Measurements from ENCODE around the gene RERE.

GRCh38 chr1:8441426-8441825 lies 376.0 kb downstream of the RERE start:
- TF ChIP-seq JUN (CRISPR knock-in tag; IDR thresholded peaks at IDR 0.05), result no peak
- TF ChIP-seq MAX (CRISPR knock-in tag; IDR thresholded peaks at IDR 0.05), result no peak
- TF ChIP-seq ZBTB21 (CRISPR knock-in tag; IDR thresholded peaks at IDR 0.05; ENCODE audit: borderline replicate concordance), result no peak
- no peak for TF ChIP-seq CTCF (IDR thresholded peaks at IDR 0.05)
- TF ChIP-seq ZNF138 (CRISPR knock-in tag; conservative IDR thresholded peaks at IDR 0.05), result no peak
- no peak for TF ChIP-seq ZSCAN18 (CRISPR knock-in tag; IDR thresholded peaks at IDR 0.05)
- TF ChIP-seq ATF1 (CRISPR knock-in tag; IDR thresholded peaks at IDR 0.05), result no peak
- TF ChIP-seq NR3C1 (CRISPR knock-in tag; conservative IDR thresholded peaks at IDR 0.05; ENCODE audit: low read depth), result no peak
- TF ChIP-seq NFYB (CRISPR knock-in tag; conservative IDR thresholded peaks at IDR 0.05; ENCODE audit: low read depth), result no peak
- TF ChIP-seq PREB (CRISPR knock-in tag; IDR thresholded peaks at IDR 0.05; ENCODE audit: borderline replicate concordance), result no peak
- TF ChIP-seq ATF3 (CRISPR knock-in tag; conservative IDR thresholded peaks at IDR 0.05), result no peak
- no peak for TF ChIP-seq ZNF121 (CRISPR knock-in tag; IDR thresholded peaks at IDR 0.05)
- TF ChIP-seq USF2 (CRISPR knock-in tag; IDR thresholded peaks at IDR 0.05), result no peak

Data from WTC11 (cell line).